Measurements from ENCODE around the gene CFP.

- TF ChIP-seq CTCF (IDR thresholded peaks at IDR 0.05) (no peak), POLR2AphosphoS5 (IDR thresholded peaks at IDR 0.05) (no peak), POLR2A (IDR thresholded peaks at IDR 0.05) (no peak)
Observed at GRCh38 chrX:47587906-47588735, 41.6 kb downstream of the CFP start.

Data from prostate gland (tissue), 2 donors.